OCI-LY3 (cell line): ENCODE measurements around the gene PCP4L1.

Source experiments
- H2AFZ ChIP-seq: fragments of 200-600, 300-600 bp; shearing (Covaris generic); 2 replicates; pipeline ENCODE4 v1.6.0; 2014; ENCODE audit warnings: antibody characterized with exemption, low read depth, low read length
- H3K27ac ChIP-seq: fragments of 200-600, 300-600 bp; sonication (generic); 2 replicates; pipeline ENCODE4 v1.5.1; 2014; ENCODE audit warnings: mild to moderate bottlenecking, low read length, moderate library complexity, mixed read lengths
- H3K27me3 ChIP-seq: fragments of 200-600, 300-600 bp; sonication (generic); 2 replicates; pipeline ENCODE4 v1.6.1; 2014; ENCODE audit warnings: low read depth, low read length, mixed read lengths
- H3K36me3 ChIP-seq: fragments of 200-600, 300-600 bp; sonication (generic); replicated peaks from 2 replicates; pipeline ENCODE3; 2014; ENCODE audit warnings: low read depth, low read length, mixed read lengths
- H3K4me1 ChIP-seq: fragments of 300-600, 200-600 bp; sonication (generic); 2 replicates; pipeline ENCODE4 v1.6.1; 2014; ENCODE audit warnings: low read length, mixed read lengths
- H3K4me2 ChIP-seq: fragments of 200-600, 300-600 bp; sonication (generic); 2 replicates; pipeline ENCODE4 v1.6.1; 2014; ENCODE audit warnings: low read length, mixed read lengths
- H3K4me3 ChIP-seq: fragments of 300-600, 200-600 bp; sonication (generic); 2 replicates; pipeline ENCODE4 v1.5.1; 2014; ENCODE audit warnings: antibody characterized with exemption, mild to moderate bottlenecking, low read length, moderate library complexity
- H3K79me2 ChIP-seq: fragments of 300-600, 200-600 bp; shearing (Covaris generic); 2 replicates; pipeline ENCODE4 v1.6.1; 2014; ENCODE audit warnings: mild to moderate bottlenecking, low read length, mixed read lengths
- H3K9ac ChIP-seq: fragments of 300-600, 200-600 bp; shearing (Covaris generic); 2 replicates; pipeline ENCODE4 v1.6.0; 2014; ENCODE audit warnings: mild to moderate bottlenecking, low read length, moderate library complexity
- H3K9me3 ChIP-seq: fragments of 200-600, 300-600 bp; shearing (Covaris generic); 2 replicates; pipeline ENCODE4 v1.6.1; 2014; ENCODE audit warnings: low read length, mixed read lengths; ENCODE audit not compliant: insufficient read depth
- H4K20me1 ChIP-seq: fragments of 200-600, 300-600 bp; sonication (generic); 2 replicates; pipeline ENCODE4 v1.6.1; 2016; ENCODE audit warnings: low read length, mixed read lengths; ENCODE audit not compliant: insufficient read depth
- CTCF ChIP-seq: fragments of 200-600, 300-600 bp; sonication (generic); IDR thresholded peaks from 2 replicates; pipeline ENCODE4 v1.5.1; 2014; ENCODE audit warnings: antibody characterized with exemption, low read length, low read depth
- EZH2phosphoT487 ChIP-seq: fragments of 200-600 bp; shearing (Covaris generic); IDR thresholded peaks from 2 replicates; pipeline ENCODE4 v1.6.1; 2018; ENCODE audit warnings: antibody characterized with exemption, mixed run types, low read depth

PCP4L1 gene

GRCh38 chr1:161298116-161298515, 39.6 kb downstream of the PCP4L1 start:
- H3K4me1 ChIP-seq, result peaks cover 16% of the 10 kb centered on the region
- H3K79me2 ChIP-seq, result no peaks in the 10 kb centered on the region
- no peaks in the 10 kb centered on the region for H3K36me3 ChIP-seq
- H3K4me3 ChIP-seq, result no peak overlapping the region
- no peaks in the 10 kb centered on the region for H3K27me3 ChIP-seq
- no peak overlapping the region for H3K27ac ChIP-seq
- H2AFZ ChIP-seq, result no peak overlapping the region
- TF ChIP-seq EZH2phosphoT487 (no peak), CTCF (no peak)
- peak overlapping the region; percentile 47 for H3K4me2 ChIP-seq
- H4K20me1 ChIP-seq, result no peaks in the 10 kb centered on the region
- no peak overlapping the region for H3K9ac ChIP-seq
- no peaks in the 10 kb centered on the region for H3K9me3 ChIP-seq

GRCh38 chr1:161299347-161299746, 40.8 kb downstream of the PCP4L1 start:
- H3K4me2 ChIP-seq, result no peak overlapping the region

GRCh38 chr1:161300478-161300877, 41.9 kb downstream of the PCP4L1 start:
- Histone ChIP-seq H3K27me3 (no peaks in the 10 kb centered on the region), H3K4me3 (no peak overlapping the region), H3K4me1 (peaks cover 26% of the 10 kb centered on the region), H3K79me2 (peaks cover 12% of the 10 kb centered on the region), H3K9ac (no peak overlapping the region), H3K36me3 (no peaks in the 10 kb centered on the region), H3K27ac (no peak overlapping the region), H3K4me2 (no peak overlapping the region), H4K20me1 (no peaks in the 10 kb centered on the region), H3K9me3 (no peaks in the 10 kb centered on the region), H2AFZ (no peak overlapping the region)
- no peak for TF ChIP-seq CTCF
- TF ChIP-seq EZH2phosphoT487, result no peak

More at GRCh38 chr1:161299347-161299746, 40.8 kb downstream of the PCP4L1 start:
- Histone ChIP-seq H3K27ac (no peak overlapping the region), H3K79me2 (peaks cover 5% of the 10 kb centered on the region; the same call in 1 of the 2 replicates), H3K4me3 (no peak overlapping the region), H3K36me3 (no peaks in the 10 kb centered on the region), H3K4me1 (peaks cover 18% of the 10 kb centered on the region), H3K9me3 (no peaks in the 10 kb centered on the region), H3K9ac (no peak overlapping the region), H3K27me3 (no peaks in the 10 kb centered on the region), H2AFZ (no peak overlapping the region), H4K20me1 (no peaks in the 10 kb centered on the region)
- TF ChIP-seq EZH2phosphoT487, result no peak
- no peak for TF ChIP-seq CTCF

GRCh38 chr1:161304927-161305866, 46.7 kb downstream of the PCP4L1 start:
- Histone ChIP-seq H2AFZ (peak overlapping the region; percentile 86; the same call in 1 of the 2 replicates), H3K79me2 (peaks cover 12% of the 10 kb centered on the region), H3K4me1 (peaks cover 24% of the 10 kb centered on the region), H4K20me1 (no peaks in the 10 kb centered on the region), H3K9me3 (no peaks in the 10 kb centered on the region), H3K27ac (no peak overlapping the region), H3K4me3 (peak overlapping the region; percentile 89), H3K36me3 (no peaks in the 10 kb centered on the region), H3K9ac (peak overlapping the region; percentile 68), H3K27me3 (peaks cover 8% of the 10 kb centered on the region), H3K4me2 (peak overlapping the region; percentile 89)
- TF ChIP-seq EZH2phosphoT487 (no peak), CTCF (no peak)
